K562 treated with DMSO at 1 percent for 48 hours (cell line): ENCODE measurements around the gene ALDH18A1. TPM values are rescaled to one million over a fixed set of nuclear protein-coding genes. Genes with fewer than 3 reads are reported as not detected.

ENCODE experiments used
- total RNA-seq: library from RNA; unstranded; fragments of 300-600 nt; gene quantifications from 2 replicates; pipeline ENCODE4 v1.2.3, GENCODE V29; 2022; ENCODE audit warnings: low replicate concordance; ENCODE audit errors: extremely low read depth

The ALDH18A1 gene
- total RNA-seq, result not detected in 2 replicates

GRCh38 chr10:95656291-95657164 lies at the start of gene ALDH18A1:
ALDH18A1 (minus strand) TSS chr10:95656711; CDS start chr10:95653377, 3,334 bp downstream.

DNA sequence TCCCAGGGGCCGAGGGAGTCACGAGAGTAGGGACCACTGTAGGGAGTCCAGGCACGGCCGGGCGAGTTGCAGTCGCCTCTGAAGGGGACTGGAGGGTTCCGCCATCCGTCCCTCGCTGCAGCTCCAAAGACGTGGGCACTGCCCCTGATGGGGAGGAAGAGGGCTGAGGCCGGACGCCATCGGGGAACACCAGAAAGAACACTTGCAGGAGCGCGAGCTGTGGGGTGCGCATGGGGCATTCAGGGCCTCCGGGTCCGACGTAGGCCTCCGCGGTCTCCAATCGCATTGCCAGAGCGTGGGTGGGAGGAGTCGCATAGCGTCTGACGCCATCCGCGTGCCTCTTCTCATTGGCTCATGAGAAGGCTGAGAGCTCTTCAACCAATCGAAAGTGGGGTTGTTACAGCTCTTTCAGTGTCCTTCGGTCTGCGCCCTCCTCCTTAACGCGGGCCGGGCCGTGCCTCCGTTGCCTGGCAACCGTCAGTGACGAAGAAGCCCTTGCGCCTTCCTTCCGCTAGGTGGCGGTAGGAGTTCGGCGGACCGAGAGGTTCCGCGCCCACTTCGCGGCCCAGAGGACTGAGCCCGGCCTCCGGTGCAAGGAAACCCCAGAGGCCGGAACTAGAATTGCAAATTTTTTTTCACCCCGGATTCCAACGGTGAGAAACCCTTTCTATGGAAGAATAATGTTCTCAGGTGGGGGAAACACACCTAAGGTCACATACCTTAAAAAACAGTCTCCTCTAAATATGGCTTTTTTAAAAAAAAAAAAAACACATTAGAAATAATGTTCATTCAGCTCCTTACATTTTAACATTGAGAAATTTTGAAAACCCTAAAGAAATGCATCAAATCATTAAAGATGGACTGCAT lies 37.4 kb upstream of the ALDH18A1 start, which contains the start of gene TCTN3:
TCTN3 (minus strand) TSS at position 260 of the 867 bp plus-strand sequence; CDS start at position 232, 28 bp downstream.

GRCh38 chr10:95561177-95561863 lies 95.2 kb downstream of the ALDH18A1 start, which contains the start of gene SORBS1:
SORBS1 (minus strand) TSS chr10:95561371; CDS start chr10:95441135, 120,236 bp downstream.

Other genes starting within 250 kb of the ALDH18A1 start
- not detected in 2 replicates for gene SORBS1, start 95.3 kb downstream of the ALDH18A1 start, total RNA-seq
- not detected in 2 replicates for gene TCTN3, start 37.2 kb upstream of the ALDH18A1 start, total RNA-seq
- gene ENTPD1, start 99.5 kb upstream of the ALDH18A1 start, total RNA-seq, result not detected in 2 replicates